ENCODE data around the gene SLC16A3. TPM values are rescaled to one million over a fixed set of nuclear protein-coding genes. Genes with fewer than 3 reads are reported as not detected.
"Not testable (repeated sequence)": the region's sequence is repeated elsewhere in the genome, so short reads cannot be mapped to it uniquely, and the experiment has no call there.

Gene SLC16A3
- total and polyA plus RNA-seq, 8 donors: 13.0 to 149 (median 19.0) TPM

GRCh38 chr17:82184761-82185160 is 44.1 kb upstream of the SLC16A3 start:
- no peaks in the 10 kb centered on the region for H3K4me1 ChIP-seq
- ATAC-seq: no peak
- no peaks in the 10 kb centered on the region for H3K27me3 ChIP-seq
- intact Hi-C loops (cut with DNase I): no loop called here
- H3K9me3 ChIP-seq: no peaks in the 10 kb centered on the region
- H3K36me3 ChIP-seq: peaks cover 0 to 60% of the 10 kb centered on the region in 2 donors
- TF ChIP-seq CTCF (IDR thresholded peaks at IDR 0.05): no peak
- no peak for DNase-seq
- no peak overlapping the region for H3K27ac ChIP-seq
- no peak overlapping the region for H3K4me3 ChIP-seq

GRCh38 chr17:82186221-82186620 is 42.6 kb upstream of the SLC16A3 start:
- Histone ChIP-seq H3K27me3 (no peaks in the 10 kb centered on the region), H3K36me3 (peaks cover 0 to 47% of the 10 kb centered on the region in 2 donors), H3K4me1 (no peaks in the 10 kb centered on the region), H3K9me3 (no peaks in the 10 kb centered on the region), H3K27ac (no peak overlapping the region), H3K4me3 (no peak overlapping the region)
- intact Hi-C loops (cut with DNase I): no loop called here
- no peak for TF ChIP-seq CTCF (IDR thresholded peaks at IDR 0.05)
- peak in 1 of 4 donors; percentile 33 for DNase-seq
- ATAC-seq: no peak

GRCh38 chr17:82187500-82187899 is 41.3 kb upstream of the SLC16A3 start:
- intact Hi-C loops (cut with DNase I): no loop called here
- ATAC-seq (no peak), DNase-seq (peak in 1 of 4 donors; percentile 43)
- Histone ChIP-seq H3K36me3 (peaks cover 0 to 45% of the 10 kb centered on the region in 2 donors), H3K27me3 (no peaks in the 10 kb centered on the region), H3K4me1 (no peaks in the 10 kb centered on the region), H3K9me3 (no peaks in the 10 kb centered on the region), H3K4me3 (no peak overlapping the region), H3K27ac (no peak overlapping the region)
- no peak for TF ChIP-seq CTCF (IDR thresholded peaks at IDR 0.05)

- Histone ChIP-seq H3K4me1 (peaks cover 0 to 4% of the 10 kb centered on the region in 2 donors), H3K27ac (no peak overlapping the region), H3K36me3 (peaks cover 0 to 45% of the 10 kb centered on the region in 2 donors), H3K4me3 (no peak overlapping the region), H3K27me3 (no peaks in the 10 kb centered on the region), H3K9me3 (no peaks in the 10 kb centered on the region)
- intact Hi-C loops (cut with DNase I): no loop called here
- TF ChIP-seq CTCF (IDR thresholded peaks at IDR 0.05): no peak
- ATAC-seq (no peak), DNase-seq (peak in 1 of 4 donors; percentile 53)
Observed at GRCh38 chr17:82188001-82188961, 40.6 kb upstream of the SLC16A3 start.

- peak in 1 of 4 donors; percentile 5 for DNase-seq
- H3K36me3 ChIP-seq: peaks cover 0 to 62% of the 10 kb centered on the region in 2 donors
- ATAC-seq; H3K4me3 ChIP-seq; intact Hi-C loops (cut with DNase I); H3K9me3 ChIP-seq; H3K4me1 ChIP-seq; H3K27me3 ChIP-seq: not testable (repeated sequence)
- H3K27ac ChIP-seq: peak overlapping the region in 1 of 2 donors; percentile 74
Observed at GRCh38 chr17:82193050-82193449, 35.8 kb upstream of the SLC16A3 start.

All from left lung (tissue), 10 donors.